ENCODE measurements around the gene IFT43.
"Not testable (repeated sequence)": the region's sequence is repeated elsewhere in the genome, so short reads cannot be mapped to it uniquely, and the experiment has no call there.

IFT43 gene

DNA sequence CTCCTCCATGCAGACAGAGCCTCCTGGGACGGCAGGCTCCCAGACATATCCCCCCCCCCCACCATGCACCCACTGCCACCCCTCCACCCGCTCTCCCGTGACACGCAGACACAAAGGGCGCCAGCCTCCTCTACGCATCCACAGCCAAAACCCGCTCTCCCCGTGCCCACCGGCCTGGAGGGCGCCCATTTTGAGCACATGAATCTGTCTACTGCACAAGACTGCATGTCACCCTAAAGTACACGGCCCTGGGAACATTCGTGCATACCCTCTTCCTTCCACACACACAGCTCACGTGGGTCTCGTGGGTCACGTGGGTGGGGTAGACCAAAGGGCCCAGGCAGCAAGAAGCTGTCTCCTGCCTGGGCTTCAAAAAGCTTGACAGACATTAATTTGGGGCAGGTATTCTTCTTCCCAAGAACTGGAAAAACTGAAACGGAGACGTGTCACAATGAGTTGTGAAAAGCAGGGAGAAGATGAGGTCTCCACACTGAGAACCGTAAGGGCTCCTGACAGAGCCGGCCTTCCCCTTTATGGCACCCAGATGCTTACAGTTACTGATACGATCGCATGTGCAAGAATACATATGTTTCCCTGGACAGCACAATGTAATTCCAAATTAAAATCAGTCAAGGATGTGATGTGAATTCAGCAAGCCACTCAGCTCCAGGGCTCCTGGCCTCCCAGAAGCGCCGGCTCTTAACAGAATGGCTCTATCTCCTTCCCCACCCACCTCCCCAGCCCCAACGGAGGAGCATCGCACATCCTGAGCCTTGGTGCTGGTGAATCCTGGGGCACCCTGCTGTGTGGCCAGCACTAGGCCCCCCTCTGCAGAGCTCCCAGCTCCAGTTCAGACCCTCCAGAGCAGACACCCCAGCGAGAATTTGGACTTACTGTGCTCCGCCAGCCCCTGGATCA lies 5.7 kb upstream of the IFT43 start:
- in situ Hi-C loops (cut with MboI; ENCODE audit: low sequenced_read_pairs): no loop called here

DNA sequence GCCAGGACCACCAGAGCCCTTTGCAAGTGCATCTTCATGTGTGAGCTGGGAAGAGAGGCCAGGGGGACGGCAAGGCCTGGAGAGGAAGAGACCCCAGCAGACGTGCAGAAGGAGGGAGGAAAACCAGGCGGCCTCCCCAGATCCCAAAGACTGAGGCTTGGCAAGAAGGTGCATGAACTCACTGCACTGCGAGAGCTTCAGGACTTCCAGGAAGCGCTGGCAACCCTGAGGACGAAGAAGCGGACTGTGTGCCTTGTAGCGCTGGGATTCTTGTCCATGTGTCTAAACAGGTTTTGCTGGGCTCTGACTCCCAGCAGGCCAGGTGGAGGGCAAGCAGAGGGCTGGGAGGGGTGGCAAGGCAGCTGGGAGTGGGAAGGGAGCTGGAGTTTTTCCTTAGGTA lies 4.7 kb upstream of the IFT43 start:
- in situ Hi-C loops (cut with MboI; ENCODE audit: low sequenced_read_pairs): no loop called here

DNA sequence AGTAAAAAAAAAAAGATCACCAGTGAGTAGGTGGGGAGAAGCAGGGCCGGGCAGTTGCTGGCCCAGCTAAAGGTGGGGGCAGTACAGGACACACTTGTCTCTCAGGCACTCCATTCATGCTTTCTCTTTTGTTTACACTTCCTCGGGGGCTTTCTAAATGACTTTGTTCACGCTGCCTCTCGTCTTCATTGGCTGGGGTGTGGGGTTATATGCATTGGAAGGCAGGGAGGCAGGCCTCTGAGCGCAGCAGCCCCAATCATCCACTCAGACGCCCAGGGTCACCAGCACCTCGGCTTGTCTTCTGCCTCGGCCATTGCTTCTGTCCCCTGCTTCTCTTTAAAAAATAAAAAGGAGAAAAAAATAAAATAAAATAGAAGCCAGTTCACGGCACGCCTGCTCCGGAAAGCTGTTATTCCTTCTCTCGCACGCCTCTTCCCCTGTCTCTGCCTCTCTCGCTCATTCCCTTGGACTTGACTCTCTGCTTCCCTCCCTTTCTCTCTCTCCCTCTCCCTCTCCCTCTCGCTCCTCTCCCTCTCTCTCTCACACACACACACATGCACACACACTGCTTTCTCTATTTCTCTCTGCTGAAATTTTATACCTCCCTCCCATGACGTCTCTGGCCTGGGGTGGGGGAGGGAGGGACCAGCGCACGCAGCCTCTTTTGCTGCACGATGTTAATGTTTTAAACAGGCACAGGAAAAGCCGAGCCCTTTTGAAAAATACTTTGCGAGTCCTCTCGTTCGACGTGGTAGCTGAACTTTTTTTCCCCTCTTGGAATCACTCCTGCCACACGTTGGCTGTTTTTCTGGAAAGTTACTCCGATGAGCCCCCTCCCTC lies 3.9 kb upstream of the IFT43 start, which contains the start of gene TGFB3:
Gene TGFB3, minus strand, starts transcription at position 570 of the 840 bp plus-strand sequence. CDS start 1,102 bp downstream, outside the sequence.
- in situ Hi-C loops (cut with MboI; ENCODE audit: low sequenced_read_pairs): no loop called here

DNA sequence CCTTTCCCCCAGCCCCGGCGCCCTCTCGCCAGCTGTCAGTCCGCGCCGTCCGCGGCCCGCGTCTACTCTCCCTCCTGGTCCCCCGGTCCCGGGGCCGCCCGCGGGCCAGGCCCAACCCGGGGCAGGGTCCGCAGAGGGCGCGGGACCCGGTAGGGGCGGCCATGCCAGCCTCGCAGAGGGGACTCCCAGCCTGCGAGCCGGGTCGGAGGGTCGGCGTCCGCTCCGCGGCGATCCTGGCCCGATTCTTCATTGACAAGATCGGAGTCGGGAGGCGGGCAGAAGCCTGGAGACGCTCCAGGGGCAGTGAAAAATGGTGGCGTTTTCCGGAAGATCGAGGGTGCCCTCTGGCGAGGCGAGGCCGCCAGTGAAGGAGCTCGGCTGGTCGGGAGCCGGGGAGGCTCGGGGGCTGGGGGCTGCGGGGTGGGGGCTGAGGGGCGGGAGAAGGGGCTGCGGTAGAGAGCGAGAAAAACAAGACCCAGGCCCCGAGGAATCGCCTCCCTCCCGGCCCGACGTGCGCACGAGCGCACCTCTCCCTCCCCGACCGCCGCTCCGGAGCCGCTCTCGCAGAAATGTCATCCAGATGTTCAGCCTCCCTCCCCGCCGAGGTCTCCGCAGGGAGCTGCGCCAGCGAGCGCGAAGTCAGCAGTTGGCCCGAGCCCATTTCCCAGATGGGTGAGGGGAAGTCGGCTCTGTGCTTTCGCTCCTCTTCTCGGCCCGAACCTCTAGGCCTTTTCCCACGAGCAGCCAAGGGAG lies 3.1 kb upstream of the IFT43 start:
- in situ Hi-C loops (cut with MboI; ENCODE audit: low sequenced_read_pairs): no loop called here

DNA sequence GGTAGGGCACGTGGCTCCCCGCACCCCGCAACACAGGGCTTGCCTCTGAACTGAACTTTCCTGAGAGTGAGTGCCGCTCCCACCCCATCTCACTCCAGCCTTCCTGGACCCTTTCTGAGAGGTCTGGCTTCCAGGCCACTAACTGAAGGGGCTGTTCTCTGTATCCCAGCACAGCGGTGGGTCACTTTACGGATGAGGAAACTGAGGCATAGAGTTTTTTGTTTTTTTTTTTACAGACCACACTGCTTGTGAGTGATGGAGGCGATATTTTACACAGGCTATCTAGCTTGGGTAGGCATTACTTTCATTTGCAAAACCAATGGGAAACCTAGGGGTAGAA lies 2.6 kb upstream of the IFT43 start:
- in situ Hi-C loops (cut with MboI; ENCODE audit: low sequenced_read_pairs): no loop called here

DNA sequence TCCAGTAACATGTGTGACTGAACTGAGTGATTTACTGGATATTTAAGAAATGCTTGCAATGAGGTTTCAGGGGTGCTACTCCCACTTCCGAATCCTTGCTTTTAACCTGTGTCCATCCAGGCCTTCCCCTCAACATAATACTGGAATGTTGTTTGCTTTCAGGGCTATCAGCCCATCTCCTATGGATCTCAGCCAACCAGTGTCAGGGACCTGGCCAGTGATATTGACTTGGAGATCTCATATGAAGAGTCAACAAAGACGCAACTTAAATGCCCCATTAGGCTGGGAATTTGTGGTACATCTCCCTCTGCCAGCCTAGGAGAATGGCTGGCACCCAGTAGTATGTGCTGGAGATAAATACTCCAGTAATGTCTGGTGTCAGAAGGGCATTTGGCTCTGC lies 889 bp upstream of the IFT43 start:
- in situ Hi-C loops (cut with MboI; ENCODE audit: low sequenced_read_pairs): no loop called here

DNA sequence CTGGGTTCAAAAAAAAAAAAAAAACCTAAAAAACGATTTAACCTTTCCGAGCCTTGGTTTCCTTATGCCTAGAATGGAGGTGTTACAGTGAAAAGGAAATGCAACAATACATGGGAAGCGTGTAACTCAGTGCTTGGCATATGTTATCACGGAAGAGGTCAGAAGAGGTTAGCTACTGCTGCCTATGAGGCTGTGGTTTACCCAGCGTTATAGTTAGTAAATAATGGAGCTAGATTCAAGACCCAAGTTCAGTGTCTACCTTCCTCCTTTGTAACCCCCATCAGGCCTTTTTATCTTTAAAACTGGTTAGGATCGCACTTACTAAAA lies 839 bp downstream of the IFT43 start:
- in situ Hi-C loops (cut with MboI; ENCODE audit: low sequenced_read_pairs): no loop called here

DNA sequence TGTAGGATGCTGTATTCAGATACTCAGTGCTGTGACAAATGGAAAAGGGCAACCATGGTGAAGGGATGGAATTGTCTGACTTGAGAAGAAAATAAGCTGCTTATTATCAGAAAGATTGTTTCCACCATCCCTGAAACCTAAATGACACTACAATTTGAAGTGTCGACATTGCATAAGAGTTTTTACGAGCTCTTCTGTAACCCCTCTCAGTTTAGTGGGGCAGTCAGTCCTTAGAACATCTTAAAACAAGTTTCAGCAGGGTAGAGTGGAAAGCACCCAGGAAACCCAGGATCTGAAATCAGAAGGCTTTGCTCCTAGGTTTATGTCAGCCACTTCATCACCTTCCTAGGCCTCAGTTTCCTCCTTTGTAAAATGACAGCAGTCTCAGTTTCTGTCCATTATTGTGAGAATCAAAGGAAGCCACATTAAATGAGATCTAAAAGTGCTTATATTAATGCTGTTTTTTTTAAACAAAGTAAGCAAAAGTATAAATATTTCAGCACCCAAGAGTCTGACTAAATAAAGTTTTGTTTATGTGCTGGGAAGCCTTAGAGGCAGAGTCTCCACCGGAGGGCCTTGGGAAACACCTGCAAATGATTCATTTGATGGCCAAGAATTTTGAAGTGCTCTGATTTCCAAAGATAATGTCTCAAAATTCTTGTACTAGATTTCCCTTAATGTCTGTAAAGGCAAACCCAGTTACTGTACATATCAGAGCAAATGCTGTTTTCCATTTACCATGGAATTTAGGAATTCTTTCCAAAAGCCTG lies 1.8 kb downstream of the IFT43 start:
- in situ Hi-C loops (cut with MboI; ENCODE audit: low sequenced_read_pairs): no loop called here

DNA sequence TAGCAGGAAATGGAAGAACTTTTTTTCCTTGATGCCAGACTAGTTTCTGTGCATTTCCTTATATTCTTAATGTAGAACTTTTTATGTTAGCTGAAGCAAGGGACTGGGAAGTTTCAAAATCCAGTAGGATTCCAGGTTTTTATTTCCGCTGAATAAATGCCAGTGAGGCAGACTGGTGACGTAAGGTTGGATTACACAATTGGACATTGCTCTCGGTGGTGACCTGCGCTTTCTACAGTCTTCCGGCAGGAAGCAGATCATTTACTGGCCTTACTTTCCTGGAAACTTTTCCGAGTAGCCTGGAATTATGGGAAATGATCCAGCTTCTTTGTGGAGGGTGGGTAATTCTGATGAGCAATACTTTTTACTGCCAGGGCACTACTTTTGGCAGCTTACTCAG lies 3.6 kb downstream of the IFT43 start:
- in situ Hi-C loops (cut with MboI; ENCODE audit: low sequenced_read_pairs): no loop called here

DNA sequence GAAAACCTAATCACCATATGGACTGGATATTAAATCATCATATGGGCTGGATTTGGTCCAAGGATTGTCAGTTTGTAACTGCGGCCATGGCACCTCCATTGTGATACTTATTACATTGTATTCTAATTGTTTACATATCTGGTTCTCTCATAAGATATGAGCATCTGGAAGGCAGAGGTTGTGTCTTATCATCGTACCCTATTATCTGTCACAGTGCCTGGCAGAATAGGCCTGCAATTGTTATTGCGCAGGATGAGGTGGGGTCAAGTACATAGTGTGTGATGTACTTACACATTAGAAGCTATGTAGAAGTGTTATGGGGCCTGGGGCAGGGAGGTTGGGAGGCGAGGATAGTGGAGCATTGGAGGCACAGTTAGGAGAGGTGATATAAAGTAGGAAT lies 4.7 kb downstream of the IFT43 start:
- in situ Hi-C loops (cut with MboI; ENCODE audit: low sequenced_read_pairs): no loop called here

DNA sequence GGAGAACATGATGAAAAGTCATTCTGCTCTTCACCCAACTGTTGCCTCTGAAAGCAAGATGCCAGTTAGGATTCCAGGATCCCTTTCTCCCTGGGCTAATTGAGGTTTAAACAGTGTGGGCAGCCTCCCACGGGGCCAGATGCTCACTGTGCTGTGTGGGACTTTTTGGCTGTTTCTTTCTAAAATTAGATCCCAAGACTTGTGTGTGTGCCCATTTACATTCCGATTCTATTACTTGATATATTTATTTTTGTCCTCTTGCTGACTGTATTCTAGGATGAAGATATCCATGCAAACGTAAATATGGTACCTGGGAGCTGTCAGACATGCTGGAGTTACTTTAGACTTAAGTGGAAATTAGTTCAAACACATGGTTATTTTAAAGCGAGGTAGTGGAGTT lies 6.2 kb downstream of the IFT43 start:
- in situ Hi-C loops (cut with MboI; ENCODE audit: low sequenced_read_pairs): no loop called here

DNA sequence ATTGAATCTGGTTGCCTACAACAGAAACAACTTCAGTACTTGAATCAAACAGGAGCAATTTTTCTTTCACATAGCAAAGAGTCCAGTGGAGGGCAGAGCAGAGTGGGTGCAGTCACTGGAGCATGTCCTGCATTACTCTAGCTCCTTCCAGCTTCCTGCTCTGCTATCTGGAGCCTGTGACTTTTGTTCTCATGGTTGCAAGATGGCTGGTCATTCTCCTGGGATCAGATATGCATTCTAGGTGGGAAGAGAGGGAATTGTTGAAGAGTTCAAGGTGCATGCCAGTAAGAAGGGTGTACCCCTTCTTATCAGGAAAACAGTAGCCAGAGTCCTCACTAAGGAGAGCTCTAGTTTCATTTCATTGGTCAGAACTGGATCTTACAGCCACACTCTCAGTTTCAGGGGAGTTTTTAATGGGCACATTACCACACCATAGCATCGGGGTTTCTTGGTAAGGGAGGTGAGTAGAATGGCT lies 8.0 kb downstream of the IFT43 start:
- in situ Hi-C loops (cut with MboI; ENCODE audit: low sequenced_read_pairs): no loop called here

DNA sequence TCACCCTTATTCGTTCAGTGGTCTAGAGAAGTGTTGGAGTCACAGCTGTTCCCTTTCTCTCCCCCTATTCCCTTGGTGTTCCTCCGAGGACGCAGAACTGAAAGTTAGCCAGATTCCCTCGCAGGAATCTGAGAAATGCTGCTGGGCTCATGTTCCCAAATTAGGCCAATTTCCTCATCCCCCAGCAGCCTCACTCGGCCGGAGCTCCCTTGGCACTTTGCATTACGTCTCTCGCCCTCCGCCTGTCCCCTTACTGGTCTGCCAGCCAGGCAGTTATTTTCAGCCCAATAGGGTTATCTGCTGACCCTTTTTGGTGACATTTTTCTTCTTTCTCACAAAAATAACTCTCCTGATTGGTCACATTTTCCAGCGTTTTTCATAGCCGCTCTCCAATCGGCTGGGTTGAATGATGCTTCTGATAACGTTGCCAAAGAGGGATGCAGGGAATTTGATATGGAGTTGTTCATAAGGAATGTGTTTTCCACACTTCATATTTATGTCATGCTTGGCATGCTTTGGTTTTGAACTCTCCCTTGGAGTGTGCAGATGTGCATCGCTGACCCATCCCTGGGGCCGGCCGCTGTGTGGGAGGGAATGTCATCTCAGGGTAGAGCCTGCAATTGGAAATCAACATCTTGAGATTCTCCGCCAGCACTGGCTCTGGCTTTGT lies 9.9 kb downstream of the IFT43 start:
- in situ Hi-C loops (cut with MboI; ENCODE audit: low sequenced_read_pairs): no loop called here

DNA sequence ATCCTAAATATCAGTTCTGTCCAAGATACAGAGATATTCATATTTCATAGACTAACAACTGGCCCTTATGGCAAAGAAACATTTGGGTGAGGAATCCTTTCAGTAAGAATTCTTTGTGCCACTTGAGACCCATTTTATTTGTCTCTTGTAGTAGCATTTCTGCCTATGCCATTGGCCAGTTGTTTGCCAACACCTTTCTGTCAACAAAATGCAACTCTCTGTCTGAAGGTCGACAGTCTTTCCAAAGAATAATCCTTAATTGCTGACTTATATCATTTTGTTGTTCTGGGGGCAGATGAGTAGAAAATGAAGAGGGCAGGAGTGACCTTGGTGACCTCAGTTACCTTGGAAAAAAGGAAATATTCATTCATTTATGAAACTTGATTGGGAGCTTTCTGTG lies 10.9 kb downstream of the IFT43 start:
- in situ Hi-C loops (cut with MboI; ENCODE audit: low sequenced_read_pairs): no loop called here

DNA sequence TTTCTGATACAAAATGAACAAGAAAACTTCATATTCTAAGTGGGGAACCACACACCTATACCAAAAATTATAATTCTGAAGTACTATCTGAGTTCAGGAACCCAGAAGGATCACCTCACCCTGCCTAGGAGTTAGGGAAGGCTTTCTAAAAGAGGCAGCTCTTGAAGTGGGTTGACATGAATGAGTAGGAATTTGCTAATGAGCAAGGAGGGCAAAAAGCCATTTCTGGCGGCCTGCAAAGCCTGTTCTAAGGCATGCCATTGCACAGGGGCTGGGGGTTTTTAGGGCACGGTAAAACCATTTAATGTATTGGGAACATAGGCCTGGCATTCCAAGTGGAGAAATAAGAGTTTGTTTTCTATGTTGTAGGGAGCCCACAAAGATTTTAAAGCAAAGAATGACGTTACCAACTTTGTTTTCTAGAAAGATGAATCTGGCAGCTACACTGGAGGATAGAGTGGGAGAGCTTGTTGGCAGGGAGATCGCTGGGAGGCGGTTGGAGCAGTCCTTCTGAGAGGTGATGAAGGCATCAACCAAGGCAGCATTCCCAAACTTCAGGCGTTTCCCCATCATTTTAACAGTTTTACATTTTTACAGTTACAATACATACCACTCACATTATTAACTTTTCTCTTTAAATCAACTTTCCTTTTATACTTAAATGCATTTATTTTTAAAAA lies 14.1 kb downstream of the IFT43 start:
- in situ Hi-C loops (cut with MboI; ENCODE audit: low sequenced_read_pairs): no loop called here

DNA sequence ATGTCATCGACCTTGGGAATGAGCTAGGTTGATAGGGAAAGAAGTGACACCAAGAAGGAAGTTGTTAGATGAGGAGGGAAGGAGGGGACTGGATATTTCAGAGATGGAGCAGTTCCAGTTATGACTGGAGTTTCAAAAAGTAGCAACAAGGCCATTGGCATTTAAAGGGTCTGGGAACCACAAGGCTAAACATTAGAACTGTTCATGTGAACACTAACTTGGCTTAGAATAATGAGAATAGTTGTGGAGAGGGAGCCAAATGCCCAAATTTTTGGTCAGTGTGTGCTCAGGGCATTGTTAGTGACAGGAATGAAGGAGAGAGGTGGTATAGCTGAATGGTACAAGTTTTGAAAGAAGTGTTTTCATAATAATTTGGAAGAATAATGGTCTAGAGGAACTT lies 16.8 kb downstream of the IFT43 start:
- in situ Hi-C loops (cut with MboI; ENCODE audit: low sequenced_read_pairs): no loop called here

DNA sequence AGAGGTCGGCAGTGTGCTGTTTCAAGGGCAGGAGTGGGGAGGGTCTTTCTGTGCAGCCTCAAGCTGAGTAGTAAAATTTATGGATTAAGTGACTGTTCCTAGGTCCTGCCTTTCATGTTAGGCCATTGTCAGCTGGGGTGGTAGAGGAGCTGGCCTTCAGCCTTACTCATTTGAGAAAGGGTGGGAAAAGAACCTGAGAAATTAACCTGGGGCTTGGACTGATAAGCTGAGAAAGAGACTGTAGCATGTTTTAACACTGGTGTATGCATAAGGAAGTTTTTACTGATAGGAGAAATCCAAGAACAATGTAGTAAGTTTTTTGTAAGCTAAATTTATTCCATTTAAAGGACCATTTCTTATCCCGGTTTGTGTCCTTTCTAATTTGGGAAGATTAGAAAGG lies 20.7 kb downstream of the IFT43 start:
- in situ Hi-C loops (cut with MboI; ENCODE audit: low sequenced_read_pairs): no loop called here

DNA sequence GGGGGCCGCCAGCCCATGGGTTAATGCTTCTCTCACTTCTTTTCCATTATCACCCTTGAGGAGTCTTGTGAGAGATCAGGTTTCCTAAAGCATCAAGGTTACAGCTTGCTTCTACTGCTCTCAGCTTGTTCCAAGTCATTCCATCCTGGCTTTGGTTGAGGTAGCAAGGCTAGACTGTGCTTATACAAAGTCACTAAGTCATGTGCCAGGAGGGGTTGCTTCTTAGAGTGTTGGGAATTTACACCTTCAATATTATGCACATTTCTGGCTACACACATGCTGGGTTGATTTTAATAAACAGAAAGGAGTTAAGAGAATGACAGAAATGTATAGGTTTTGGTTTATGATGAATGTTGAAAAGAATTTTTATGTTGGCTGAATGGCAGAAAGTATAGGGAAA lies 21.8 kb downstream of the IFT43 start:
- in situ Hi-C loops (cut with MboI; ENCODE audit: low sequenced_read_pairs): no loop called here

DNA sequence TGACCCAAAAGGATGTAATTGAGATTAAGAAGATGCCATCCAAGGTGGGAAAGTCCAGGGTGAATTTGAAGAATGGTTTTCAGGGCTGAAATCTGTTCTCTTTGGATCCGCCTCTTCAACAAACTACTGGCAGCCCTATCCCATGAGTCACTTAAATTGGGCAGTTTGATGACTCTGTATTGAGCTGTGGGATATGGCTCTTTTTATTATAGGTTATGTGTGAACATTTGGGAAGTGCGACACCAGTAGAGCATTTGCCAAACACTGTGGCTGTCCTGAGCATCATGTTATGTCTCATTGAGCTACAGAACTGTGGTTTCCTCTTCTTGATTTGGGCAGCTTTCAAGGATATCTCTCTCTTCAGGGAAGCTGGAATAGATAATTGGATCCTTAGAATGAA lies 22.3 kb downstream of the IFT43 start:
- in situ Hi-C loops (cut with MboI; ENCODE audit: low sequenced_read_pairs): no loop called here

DNA sequence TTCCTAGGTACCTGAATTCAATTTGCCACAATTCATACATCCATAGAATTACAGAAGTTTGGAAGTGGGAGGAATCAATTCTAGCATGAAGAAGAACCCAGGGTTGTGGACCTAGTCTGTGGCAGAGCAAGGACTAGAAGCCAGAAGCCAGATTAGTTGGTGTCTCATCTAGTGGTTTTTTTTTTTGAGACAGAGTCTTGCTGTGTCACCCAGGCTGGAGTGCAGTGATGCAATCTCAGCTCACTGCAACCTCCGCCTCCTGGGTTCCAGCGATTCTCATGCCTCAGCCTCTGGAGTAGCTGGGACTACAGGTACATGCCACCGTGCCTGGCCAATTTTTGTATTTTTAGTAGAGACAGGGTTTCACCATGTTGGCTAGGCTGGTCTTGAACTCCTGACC lies 24.1 kb downstream of the IFT43 start:
- in situ Hi-C loops (cut with MboI; ENCODE audit: low sequenced_read_pairs): not testable (repeated sequence)
